Endothelial cell of umbilical vein (primary cell): ENCODE results near the gene PRX.
A peak's percentile ranks its signal among the peaks of the same experiment; 100 is the strongest.

ENCODE experiments used
- EZH2 ChIP-seq: IDR thresholded peaks from 2 replicates; pipeline ENCODE4 v1.6.1; 2012; ENCODE audit warnings: borderline replicate concordance, low read depth, mild to moderate bottlenecking, moderate library complexity, low read length, inconsistent platforms; ENCODE audit not compliant: severe bottlenecking
- FOS ChIP-seq: IDR thresholded peaks from 2 replicates; pipeline ENCODE4 v1.6.1; 2011; ENCODE audit warnings: mild to moderate bottlenecking, low read length, moderate library complexity, borderline replicate concordance; ENCODE audit not compliant: insufficient read depth
- GATA2 ChIP-seq: IDR thresholded peaks from 2 replicates; pipeline ENCODE4 v1.7.0; 2011; ENCODE audit warnings: low read depth, mild to moderate bottlenecking, moderate library complexity, mixed read lengths, low read length; ENCODE audit not compliant: insufficient read length, insufficient read depth
- JUN ChIP-seq: IDR thresholded peaks from 2 replicates; pipeline ENCODE4 v1.6.1; 2011; ENCODE audit warnings: borderline replicate concordance, low read depth; ENCODE audit not compliant: insufficient read length, insufficient read depth
- MYC ChIP-seq: IDR thresholded peaks from one replicate; pipeline ENCODE4 v1.6.1; 2011; ENCODE audit warnings: mild to moderate bottlenecking, low read depth, low read length
- POLR2A ChIP-seq: IDR thresholded peaks from 2 replicates; pipeline ENCODE4 v1.6.1; 2012; ENCODE audit warnings: low read depth, mild to moderate bottlenecking, control low read depth, low read length
- POLR2AphosphoS5 ChIP-seq: IDR thresholded peaks from 2 replicates; pipeline ENCODE4 v1.6.1; 2012; ENCODE audit warnings: low read depth, mild to moderate bottlenecking, control low read depth, low read length, moderate library complexity; ENCODE audit not compliant: insufficient read depth
- TF ChIP-seq, protein P1 (sequence below), 2 donors: IDR thresholded peaks; 1 replicate in 1 of 2; 2 replicates in 1 of 2; pipeline ENCODE4 v1.5.1; 2011; ENCODE audit warnings: low read length in 2 of 2, mild to moderate bottlenecking in 2 of 2, moderate library complexity in 2 of 2, control low read depth in 1 of 2, inconsistent platforms in 1 of 2, low read depth in 1 of 2; ENCODE audit not compliant: insufficient read depth in 1 of 2; ENCODE audit errors: extremely low read depth in 1 of 2
- TF ChIP-seq, protein P2 (sequence below): IDR thresholded peaks from 2 replicates; pipeline ENCODE4 v1.6.1; 2011; ENCODE audit not compliant: insufficient read depth, insufficient read length

DNA sequence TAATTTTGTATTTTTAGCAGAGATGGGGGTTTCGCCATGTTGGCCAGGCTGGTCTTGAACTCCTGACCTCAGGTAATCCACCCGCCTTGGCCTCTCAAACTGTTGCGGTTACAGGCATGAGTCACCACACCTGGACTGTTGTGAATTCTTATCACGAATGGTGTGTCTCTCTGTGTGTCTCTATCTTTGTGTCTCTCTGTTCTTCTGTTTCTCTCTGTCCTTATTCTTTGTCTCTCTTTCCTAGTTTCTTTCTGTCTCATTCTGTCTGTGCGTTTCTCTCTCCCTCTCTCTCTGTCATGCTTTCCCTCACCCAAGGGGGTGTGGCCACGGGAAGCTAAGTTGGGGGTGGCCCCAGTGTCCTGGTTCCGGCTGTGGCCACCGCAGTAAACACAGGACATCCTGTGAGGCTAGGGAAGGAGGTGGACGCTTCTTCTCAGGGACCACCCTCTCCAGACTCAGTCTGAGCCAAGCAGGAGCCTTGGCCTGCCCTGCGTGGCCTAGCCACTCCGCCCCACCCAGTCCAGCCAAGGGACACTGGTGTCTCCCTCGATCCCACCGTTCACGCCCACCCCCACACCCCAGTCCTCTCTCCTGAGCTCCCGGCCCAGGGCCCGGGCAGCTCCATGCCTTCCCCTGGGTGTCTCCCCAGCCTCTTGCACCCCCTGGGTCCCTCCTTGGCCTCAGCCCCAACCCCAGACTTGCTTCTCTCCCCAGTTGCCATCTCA is 3.9 kb upstream of the PRX start:
- TF ChIP-seq, protein P1, sequence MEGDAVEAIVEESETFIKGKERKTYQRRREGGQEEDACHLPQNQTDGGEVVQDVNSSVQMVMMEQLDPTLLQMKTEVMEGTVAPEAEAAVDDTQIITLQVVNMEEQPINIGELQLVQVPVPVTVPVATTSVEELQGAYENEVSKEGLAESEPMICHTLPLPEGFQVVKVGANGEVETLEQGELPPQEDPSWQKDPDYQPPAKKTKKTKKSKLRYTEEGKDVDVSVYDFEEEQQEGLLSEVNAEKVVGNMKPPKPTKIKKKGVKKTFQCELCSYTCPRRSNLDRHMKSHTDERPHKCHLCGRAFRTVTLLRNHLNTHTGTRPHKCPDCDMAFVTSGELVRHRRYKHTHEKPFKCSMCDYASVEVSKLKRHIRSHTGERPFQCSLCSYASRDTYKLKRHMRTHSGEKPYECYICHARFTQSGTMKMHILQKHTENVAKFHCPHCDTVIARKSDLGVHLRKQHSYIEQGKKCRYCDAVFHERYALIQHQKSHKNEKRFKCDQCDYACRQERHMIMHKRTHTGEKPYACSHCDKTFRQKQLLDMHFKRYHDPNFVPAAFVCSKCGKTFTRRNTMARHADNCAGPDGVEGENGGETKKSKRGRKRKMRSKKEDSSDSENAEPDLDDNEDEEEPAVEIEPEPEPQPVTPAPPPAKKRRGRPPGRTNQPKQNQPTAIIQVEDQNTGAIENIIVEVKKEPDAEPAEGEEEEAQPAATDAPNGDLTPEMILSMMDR (IDR thresholded peaks at IDR 0.05; ENCODE audit: extremely low read depth in 1 of 2, insufficient read depth in 1 of 2, low read depth in 1 of 2, low read length in 2 of 2), result no peak
- TF ChIP-seq POLR2A (no peak), POLR2AphosphoS5 (peak; percentile 41), JUN (peak; percentile 13), EZH2 (no peak), FOS (peak; percentile 17), MYC (no peak), GATA2 (no peak)
- TF ChIP-seq, protein P2, sequence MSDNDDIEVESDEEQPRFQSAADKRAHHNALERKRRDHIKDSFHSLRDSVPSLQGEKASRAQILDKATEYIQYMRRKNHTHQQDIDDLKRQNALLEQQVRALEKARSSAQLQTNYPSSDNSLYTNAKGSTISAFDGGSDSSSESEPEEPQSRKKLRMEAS, result no peak
